Lung (tissue), 12 donors: Measurements from ENCODE around the gene HOXB5. TPM values are rescaled to one million over a fixed set of nuclear protein-coding genes. Genes with fewer than 3 reads are reported as not detected.

Experiments used
- ATAC-seq: fragments of 200-7000 bp; cut with Tn5 transposase; one replicate; pipeline ENCODE4 v1.9.1; 2020; ENCODE audit warnings: moderate number of reproducible peaks; ENCODE audit not compliant: insufficient read depth, low FRiP score
- DNase-seq, 3 donors: peaks; one replicate each; pipeline ENCODE4 v3.0.0-alpha.2; 2013 to 2017
- H3K27ac ChIP-seq, 2 donors: one replicate each; pipeline ENCODE4 v1.5.1; 2013; ENCODE audit warnings: mild to moderate bottlenecking in 2 of 2, moderate library complexity in 2 of 2, control low read depth in 1 of 2, inconsistent platforms in 1 of 2, low read depth in 1 of 2, low read length in 1 of 2
- H3K27me3 ChIP-seq, 3 donors: one replicate each; pipeline ENCODE4 v1.5.1; 2013; ENCODE audit warnings: low read length in 2 of 3; ENCODE audit not compliant: control insufficient read depth in 3 of 3, insufficient read depth in 3 of 3
- H3K36me3 ChIP-seq, 4 donors: one replicate each; pipeline ENCODE4 v1.5.1; 2013; ENCODE audit warnings: low read length in 4 of 4, mild to moderate bottlenecking in 1 of 4, moderate library complexity in 1 of 4; ENCODE audit not compliant: control insufficient read depth in 4 of 4, insufficient read depth in 4 of 4
- H3K4me1 ChIP-seq, 5 donors: one replicate each; pipeline ENCODE4 v1.5.1; 2013; ENCODE audit warnings: low read length in 5 of 5, mild to moderate bottlenecking in 2 of 5, moderate library complexity in 1 of 5; ENCODE audit not compliant: control insufficient read depth in 5 of 5, insufficient read depth in 5 of 5
- H3K4me3 ChIP-seq: one replicate; pipeline ENCODE4 v1.5.1; 2013; ENCODE audit warnings: mild to moderate bottlenecking, control low read depth, moderate library complexity
- H3K9ac ChIP-seq, 2 donors: one replicate each; pipeline ENCODE4 v1.5.1; 2013; ENCODE audit warnings: low read length in 2 of 2, control low read depth in 1 of 2; ENCODE audit not compliant: insufficient read depth in 1 of 2
- H3K9me3 ChIP-seq, 4 donors: one replicate each; pipeline ENCODE4 v1.5.1; 2013; ENCODE audit warnings: low read length in 3 of 4, mild to moderate bottlenecking in 1 of 4, moderate library complexity in 1 of 4; ENCODE audit not compliant: control insufficient read depth in 4 of 4, insufficient read depth in 3 of 4
- WGBS, 2 donors: extraction: QIAGEN DNeasy Blood & Tissue Kit; methylation state at CpG; one replicate each; pipeline ENCODE4 v1.1.7; 2013; 5-methylcytosine and 5-hydroxymethylcytosine counted together
- polyA plus RNA-seq, 2 donors: library from polyadenylated mRNA; stranded (reverse); fragments of 200-250 nt; gene quantifications; one replicate each; pipeline ENCODE4 v1.2.1, GENCODE V29; 2013
- total RNA-seq, 2 donors: library from RNA; depleted of rRNA in 1 of 2; stranded (reverse); fragments of >200 nt in 1 of 2; gene quantifications; one replicate each; pipeline ENCODE4 v1.2.1, GENCODE V29; 2014 to 2021
- TF ChIP-seq, protein P1 (sequence below): IDR thresholded peaks from 2 replicates; pipeline ENCODE4 v1.5.1; 2012; ENCODE audit warnings: mild to moderate bottlenecking; ENCODE audit errors: control extremely low read depth, extremely low read depth
- donor health status: control.
- donor health status: control.
- donor health status: Bipolar disorder and iron deficiency.
- donor health status: healthy.
- donor health status: DM: yes; HTN: yes; CAD: no.

The HOXB5 gene
- total and polyA plus RNA-seq, 4 donors: 1.8 to 2.9 (median 2.2) TPM

- DNase-seq: no peak
Observed at GRCh38 chr17:48604770-48605329, 11.3 kb upstream of the HOXB5 start, which contains the start of gene HOXB6. Gene HOXB6 (minus strand): TSS chr17:48604986. CDS start chr17:48598150, 6,836 bp downstream.

GRCh38 chr17:48603959-48604769 is 10.6 kb upstream of the HOXB5 start:
- Histone ChIP-seq H3K9me3 (peaks cover 0 to 4% (median 0%) of the 10 kb centered on the region in 4 donors), H3K36me3 (peaks cover 0 to 8% (median 0%) of the 10 kb centered on the region in 4 donors), H3K9ac (no peak overlapping the region), H3K4me1 (peaks cover 0 to 1% (median 0%) of the 10 kb centered on the region in 5 donors), H3K27me3 (peaks cover 0 to 92% (median 41%) of the 10 kb centered on the region in 3 donors), H3K27ac (no peak overlapping the region), H3K4me3 (no peak overlapping the region)
- WGBS, 2 donors: 26 to 34% methylated on average over 21 of the region's 21 CpGs
- no peak for ATAC-seq
- no peak for DNase-seq
- TF ChIP-seq, protein P1, sequence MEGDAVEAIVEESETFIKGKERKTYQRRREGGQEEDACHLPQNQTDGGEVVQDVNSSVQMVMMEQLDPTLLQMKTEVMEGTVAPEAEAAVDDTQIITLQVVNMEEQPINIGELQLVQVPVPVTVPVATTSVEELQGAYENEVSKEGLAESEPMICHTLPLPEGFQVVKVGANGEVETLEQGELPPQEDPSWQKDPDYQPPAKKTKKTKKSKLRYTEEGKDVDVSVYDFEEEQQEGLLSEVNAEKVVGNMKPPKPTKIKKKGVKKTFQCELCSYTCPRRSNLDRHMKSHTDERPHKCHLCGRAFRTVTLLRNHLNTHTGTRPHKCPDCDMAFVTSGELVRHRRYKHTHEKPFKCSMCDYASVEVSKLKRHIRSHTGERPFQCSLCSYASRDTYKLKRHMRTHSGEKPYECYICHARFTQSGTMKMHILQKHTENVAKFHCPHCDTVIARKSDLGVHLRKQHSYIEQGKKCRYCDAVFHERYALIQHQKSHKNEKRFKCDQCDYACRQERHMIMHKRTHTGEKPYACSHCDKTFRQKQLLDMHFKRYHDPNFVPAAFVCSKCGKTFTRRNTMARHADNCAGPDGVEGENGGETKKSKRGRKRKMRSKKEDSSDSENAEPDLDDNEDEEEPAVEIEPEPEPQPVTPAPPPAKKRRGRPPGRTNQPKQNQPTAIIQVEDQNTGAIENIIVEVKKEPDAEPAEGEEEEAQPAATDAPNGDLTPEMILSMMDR: no peak

More at GRCh38 chr17:48604770-48605329, 11.3 kb upstream of the HOXB5 start, which contains the start of gene HOXB6:
- TF ChIP-seq, protein P1: no peak
- no peak within 1 kb of the TSS for H3K27ac ChIP-seq
- H3K27me3 ChIP-seq: peaks cover 0 to 91% (median 44%) of the 10 kb centered on the region in 3 donors
- no peak within 1 kb of the TSS for H3K9ac ChIP-seq
- H3K4me1 ChIP-seq: peaks cover 0 to 8% (median 0%) of the 10 kb centered on the region in 5 donors
- peaks cover 0 to 8% (median 0%) of the 10 kb centered on the region in 4 donors for H3K36me3 ChIP-seq
- H3K4me3 ChIP-seq: no peak within 1 kb of the TSS
- no peak for ATAC-seq
- H3K9me3 ChIP-seq: peaks cover 0 to 4% (median 0%) of the 10 kb centered on the region in 4 donors
- WGBS, 2 donors: 34 to 50% methylated on average over 16 of the region's 16 CpGs

- DNase-seq: no peak
Observed at GRCh38 chr17:48601539-48602425, 8.2 kb upstream of the HOXB5 start.

More at GRCh38 chr17:48601539-48602425, 8.2 kb upstream of the HOXB5 start:
- Histone ChIP-seq H3K4me1 (peaks cover 0 to 10% (median 0%) of the 10 kb centered on the region in 5 donors), H3K36me3 (peaks cover 0 to 4% (median 0%) of the 10 kb centered on the region in 4 donors), H3K9me3 (peaks cover 0 to 2% (median 0%) of the 10 kb centered on the region in 4 donors), H3K27me3 (peaks cover 0 to 90% (median 34%) of the 10 kb centered on the region in 3 donors), H3K9ac (no peak overlapping the region), H3K4me3 (no peak overlapping the region), H3K27ac (no peak overlapping the region)
- WGBS, 2 donors: 36 to 38% methylated on average over 33 to 35 of the region's 35 CpGs
- no peak for ATAC-seq
- TF ChIP-seq, protein P1: no peak
